Thoracic aorta (tissue), 2 donors: ENCODE data around the gene CFAP20DC. TPM values are rescaled to one million over a fixed set of nuclear protein-coding genes. Genes with fewer than 3 reads are reported as not detected.

Source experiments
- ATAC-seq: fragments of 150-250 bp; one replicate; pipeline ENCODE4 v1.8.0; 2017; ENCODE audit warnings: low read depth; ENCODE audit not compliant: insufficient number of reproducible peaks, low FRiP score
- DNase-seq: peaks from one replicate; pipeline ENCODE4 v3.0.0-alpha.2; 2020; ENCODE audit warnings: low spot score
- H3K27ac ChIP-seq, 2 donors: fragments of 200-600 bp; sonication (generic); 1 replicate in 1 of 2; 2 replicates in 1 of 2; pipeline ENCODE4 v1.5.1; 2016; ENCODE audit warnings: mild to moderate bottlenecking in 2 of 2, moderate library complexity in 2 of 2
- H3K27me3 ChIP-seq: fragments of 200-600 bp; sonication (generic); replicated peaks from 2 replicates; pipeline ENCODE4 v1.6.0; 2016; ENCODE audit warnings: mild to moderate bottlenecking; ENCODE audit not compliant: insufficient read depth
- H3K36me3 ChIP-seq: fragments of 200-600 bp; sonication (generic); one replicate; pipeline ENCODE4 v1.5.1; 2016
- H3K4me1 ChIP-seq, 2 donors: fragments of 200-600 bp; sonication (generic); 1 replicate in 1 of 2; 2 replicates in 1 of 2; pipeline versions ENCODE4 v1.5.1 to v1.6.0; 2016; ENCODE audit warnings: low read depth in 2 of 2, mild to moderate bottlenecking in 1 of 2; ENCODE audit not compliant: control insufficient read depth in 1 of 2
- H3K4me3 ChIP-seq: fragments of 200-600 bp; sonication (generic); 2 replicates; pipeline ENCODE4 v1.5.1; 2016; ENCODE audit warnings: mild to moderate bottlenecking
- H3K9me3 ChIP-seq: fragments of 200-600 bp; sonication (generic); 2 replicates; pipeline ENCODE4 v1.5.1; 2016
- CTCF ChIP-seq: fragments of 200-600 bp; sonication (generic); IDR thresholded peaks from one replicate; pipeline ENCODE4 v1.5.1; 2019; ENCODE audit warnings: antibody characterized with exemption
- total RNA-seq, 2 donors: library from RNA; depleted of rRNA; stranded (reverse); fragments of >200 nt; gene quantifications; one replicate each; pipeline versions ENCODE4 v1.1.0 to v1.2.3, GENCODE V29; 2016

Gene CFAP20DC
- total RNA-seq, 2 donors from 2014 or later, result not detected

GRCh38 chr3:58866079-58866478 lies 183.7 kb downstream of the CFAP20DC start:
- Histone ChIP-seq H3K27me3 (no peaks in the 10 kb centered on the region), H3K4me1 (no peaks in the 10 kb centered on the region), H3K27ac (no peak overlapping the region), H3K36me3 (no peaks in the 10 kb centered on the region), H3K4me3 (no peak overlapping the region), H3K9me3 (no peaks in the 10 kb centered on the region)
- no peak for TF ChIP-seq CTCF
- ATAC-seq (no peak), DNase-seq (no peak)

- DNase-seq, result no peak
- Histone ChIP-seq H3K27me3 (no peaks in the 10 kb centered on the region), H3K27ac (no peak overlapping the region), H3K36me3 (no peaks in the 10 kb centered on the region), H3K4me3 (no peak overlapping the region), H3K4me1 (no peaks in the 10 kb centered on the region), H3K9me3 (no peaks in the 10 kb centered on the region)
- no peak for ATAC-seq
- no peak for TF ChIP-seq CTCF
Observed at GRCh38 chr3:58864480-58864879, 185.3 kb downstream of the CFAP20DC start.

- TF ChIP-seq CTCF, result no peak
- H3K9me3 ChIP-seq, result no peaks in the 10 kb centered on the region
- H3K36me3 ChIP-seq, result no peaks in the 10 kb centered on the region
- no peak overlapping the region for H3K27ac ChIP-seq
- ATAC-seq (no peak), DNase-seq (no peak)
- no peak overlapping the region for H3K4me3 ChIP-seq
- no peaks in the 10 kb centered on the region for H3K27me3 ChIP-seq
- no peaks in the 10 kb centered on the region for H3K4me1 ChIP-seq
Observed at GRCh38 chr3:58863206-58863605, 186.6 kb downstream of the CFAP20DC start.

- H3K4me1 ChIP-seq, result peaks cover 0 to 7% of the 10 kb centered on the region in 2 donors
- no peak overlapping the region for H3K27ac ChIP-seq
- no peaks in the 10 kb centered on the region for H3K9me3 ChIP-seq
- TF ChIP-seq CTCF, result no peak
- ATAC-seq, result no peak
- DNase-seq, result no peak
- H3K4me3 ChIP-seq, result no peak overlapping the region
- H3K27me3 ChIP-seq, result no peaks in the 10 kb centered on the region
- no peaks in the 10 kb centered on the region for H3K36me3 ChIP-seq
Observed at GRCh38 chr3:58861551-58861950, 188.3 kb downstream of the CFAP20DC start.

GRCh38 chr3:58858126-58858525 lies 191.7 kb downstream of the CFAP20DC start:
- no peak for TF ChIP-seq CTCF
- H3K36me3 ChIP-seq, result no peaks in the 10 kb centered on the region
- peaks cover 0 to 7% of the 10 kb centered on the region in 2 donors for H3K4me1 ChIP-seq
- ATAC-seq, result no peak
- no peak overlapping the region for H3K4me3 ChIP-seq
- H3K27me3 ChIP-seq, result no peaks in the 10 kb centered on the region
- no peak for DNase-seq
- H3K9me3 ChIP-seq, result no peaks in the 10 kb centered on the region
- no peak overlapping the region for H3K27ac ChIP-seq
